ENCODE results near the gene BANP.
"Not testable (repeated sequence)": the region's sequence is repeated elsewhere in the genome, so short reads cannot be mapped to it uniquely, and the experiment has no call there.

BANP gene

GRCh38 chr16:88016964-88017363 is 65.7 kb downstream of the BANP start:
- Histone ChIP-seq H3F3A (ENCODE audit: insufficient read depth, low read length) (no peaks in the 10 kb centered on the region), H3K27me3 (ENCODE audit: insufficient read depth, low read length) (no peaks in the 10 kb centered on the region), H3K27ac (ENCODE audit: low read depth, low read length, poor library complexity, severe bottlenecking) (no peak overlapping the region), H3K4me2 (ENCODE audit: low read length) (no peak overlapping the region), H3K9ac (ENCODE audit: low read length) (no peak overlapping the region), H3K4me1 (ENCODE audit: insufficient read depth, low read length, severe bottlenecking) (no peaks in the 10 kb centered on the region), H4K20me1 (ENCODE audit: insufficient read depth, low read length) (no peaks in the 10 kb centered on the region), H3K9me2 (ENCODE audit: low read depth, low read length) (no peaks in the 10 kb centered on the region), H3K36me3 (ENCODE audit: insufficient read depth, low read length) (peaks cover 10% of the 10 kb centered on the region; the same call in 1 of the 2 replicates), H3K79me2 (ENCODE audit: insufficient read depth, low read length) (no peaks in the 10 kb centered on the region), H3K4me3 (ENCODE audit: low read depth, low read length, poor library complexity, severe bottlenecking) (no peak overlapping the region), H2AFZ (ENCODE audit: low read length) (no peak overlapping the region), H3K9me3 (ENCODE audit: low read length) (no peaks in the 10 kb centered on the region)
- TF ChIP-seq EZH2 (IDR thresholded peaks at IDR 0.05; ENCODE audit: borderline replicate concordance, low read length) (no peak), CTCF (IDR thresholded peaks at IDR 0.05; ENCODE audit: low read length) (no peak)

- Histone ChIP-seq H2AFZ (ENCODE audit: low read length) (no peak overlapping the region), H3K4me2 (ENCODE audit: low read length) (no peak overlapping the region), H3F3A (ENCODE audit: insufficient read depth, low read length) (no peaks in the 10 kb centered on the region), H3K4me3 (ENCODE audit: low read depth, low read length, poor library complexity, severe bottlenecking) (no peak overlapping the region), H4K20me1 (ENCODE audit: insufficient read depth, low read length) (no peaks in the 10 kb centered on the region), H3K27me3 (ENCODE audit: insufficient read depth, low read length) (no peaks in the 10 kb centered on the region), H3K9me2 (ENCODE audit: low read depth, low read length) (no peaks in the 10 kb centered on the region), H3K4me1 (ENCODE audit: insufficient read depth, low read length, severe bottlenecking) (no peaks in the 10 kb centered on the region), H3K9me3 (ENCODE audit: low read length) (no peaks in the 10 kb centered on the region), H3K27ac (ENCODE audit: low read depth, low read length, poor library complexity, severe bottlenecking) (no peak overlapping the region), H3K36me3 (ENCODE audit: insufficient read depth, low read length) (peaks cover 9% of the 10 kb centered on the region), H3K9ac (ENCODE audit: low read length) (no peak overlapping the region), H3K79me2 (ENCODE audit: insufficient read depth, low read length) (no peaks in the 10 kb centered on the region)
- TF ChIP-seq CTCF (IDR thresholded peaks at IDR 0.05; ENCODE audit: low read length): no peak
- TF ChIP-seq EZH2 (IDR thresholded peaks at IDR 0.05; ENCODE audit: borderline replicate concordance, low read length): no peak
Observed at GRCh38 chr16:88017587-88018101, 66.4 kb downstream of the BANP start.

GRCh38 chr16:88018382-88018781 is 67.1 kb downstream of the BANP start:
- not testable (repeated sequence) for H3K27ac ChIP-seq (ENCODE audit: low read depth, low read length, poor library complexity, severe bottlenecking); H3K4me3 ChIP-seq (ENCODE audit: low read depth, low read length, poor library complexity, severe bottlenecking); H3K79me2 ChIP-seq (ENCODE audit: insufficient read depth, low read length); H3K9me3 ChIP-seq (ENCODE audit: low read length); H3K9me2 ChIP-seq (ENCODE audit: low read depth, low read length); H3K9ac ChIP-seq (ENCODE audit: low read length); H3K4me1 ChIP-seq (ENCODE audit: insufficient read depth, low read length, severe bottlenecking); H3K4me2 ChIP-seq (ENCODE audit: low read length); H3F3A ChIP-seq (ENCODE audit: insufficient read depth, low read length); H2AFZ ChIP-seq (ENCODE audit: low read length); H3K36me3 ChIP-seq (ENCODE audit: insufficient read depth, low read length); H4K20me1 ChIP-seq (ENCODE audit: insufficient read depth, low read length); H3K27me3 ChIP-seq (ENCODE audit: insufficient read depth, low read length)

GRCh38 chr16:88019041-88019820 is 68.0 kb downstream of the BANP start:
- H3K4me2 ChIP-seq (ENCODE audit: low read length); H3F3A ChIP-seq (ENCODE audit: insufficient read depth, low read length); H3K27ac ChIP-seq (ENCODE audit: low read depth, low read length, poor library complexity, severe bottlenecking); H3K9ac ChIP-seq (ENCODE audit: low read length); H2AFZ ChIP-seq (ENCODE audit: low read length); H4K20me1 ChIP-seq (ENCODE audit: insufficient read depth, low read length); H3K36me3 ChIP-seq (ENCODE audit: insufficient read depth, low read length); H3K4me1 ChIP-seq (ENCODE audit: insufficient read depth, low read length, severe bottlenecking); H3K79me2 ChIP-seq (ENCODE audit: insufficient read depth, low read length); H3K9me3 ChIP-seq (ENCODE audit: low read length); H3K4me3 ChIP-seq (ENCODE audit: low read depth, low read length, poor library complexity, severe bottlenecking); H3K27me3 ChIP-seq (ENCODE audit: insufficient read depth, low read length); H3K9me2 ChIP-seq (ENCODE audit: low read depth, low read length): not testable (repeated sequence)

Measured in OCI-LY1 (cell line).